A673 (cell line): ENCODE measurements around the gene MAP2K5. TPM values are rescaled to one million over a fixed set of nuclear protein-coding genes. Genes with fewer than 3 reads are reported as not detected.

Experiments used
- BruUV-seq: library from RNA; stranded (reverse); fragments of 400-500 nt; replicated peaks from 2 replicates; lab custom pipeline; 2021; lab: Mats Ljungman, UMichigan
- CTCF ChIA-PET: fragments of 300-600 bp; sonication (Branson Sonifier 250); formaldehyde crosslinking; loops from one replicate; lab custom pipeline; 2022; ENCODE audit warnings: antibody characterized with exemption; lab: Charles Lee
- POLR2A ChIA-PET: fragments of 300-600 bp; sonication (Branson Sonifier 250); formaldehyde crosslinking; loops from one replicate; lab custom pipeline; 2022; ENCODE audit warnings: antibody characterized with exemption; ENCODE audit not compliant: low non-redundant PET; lab: Charles Lee
- DNase-seq: peaks from one replicate; pipeline ENCODE4 v3.0.0-alpha.2; 2015; ENCODE audit warnings: low spot score
- H3K27ac ChIP-seq: fragments of 200-600 bp; sonication (generic); 2 replicates; pipeline ENCODE4 v1.5.1; 2016; ENCODE audit warnings: mixed run types, low read depth, mild to moderate bottlenecking, mixed read lengths, antibody characterized with exemption, low read length; ENCODE audit not compliant: poor library complexity, severe bottlenecking
- H3K27me3 ChIP-seq: fragments of 200-600 bp; sonication (generic); replicated peaks from 2 replicates; pipeline ENCODE4 v1.6.1; 2017; ENCODE audit warnings: mixed run types, low read depth, mild to moderate bottlenecking, mixed read lengths, antibody characterized with exemption, low read length; ENCODE audit not compliant: insufficient read depth, poor library complexity
- H3K36me3 ChIP-seq: fragments of 200-600 bp; sonication (generic); 2 replicates; pipeline ENCODE4 v1.6.1; 2016; ENCODE audit warnings: mixed run types, mild to moderate bottlenecking, mixed read lengths, antibody characterized with exemption, low read length; ENCODE audit not compliant: insufficient read depth, poor library complexity, severe bottlenecking
- H3K4me1 ChIP-seq: fragments of 200-600 bp; sonication (generic); 2 replicates; pipeline ENCODE4 v1.6.1; 2017; ENCODE audit warnings: mixed run types, mild to moderate bottlenecking, mixed read lengths, antibody characterized with exemption, low read length; ENCODE audit not compliant: insufficient read depth, poor library complexity, severe bottlenecking
- H3K4me3 ChIP-seq: fragments of 200-600 bp; sonication (generic); 2 replicates; pipeline ENCODE4 v1.5.1; 2016; ENCODE audit warnings: low read depth, mixed run types, mild to moderate bottlenecking, mixed read lengths, low read length; ENCODE audit not compliant: poor library complexity, severe bottlenecking
- H3K9me3 ChIP-seq: fragments of 200-600 bp; sonication (generic); 2 replicates; pipeline ENCODE4 v1.6.1; 2016; ENCODE audit warnings: mixed run types, low read depth, mild to moderate bottlenecking, mixed read lengths, antibody characterized with exemption, low read length; ENCODE audit not compliant: poor library complexity, severe bottlenecking
- EZH2 ChIP-seq: fragments of 200-600 bp; sonication (generic); IDR thresholded peaks from 2 replicates; pipeline ENCODE4 v1.6.1; 2017; ENCODE audit warnings: borderline replicate concordance, low read depth, mild to moderate bottlenecking, mixed read lengths, antibody characterized with exemption, low read length; ENCODE audit not compliant: poor library complexity, severe bottlenecking
- intact Hi-C: fragments of 100-400 bp; cut with micrococcal nuclease; formaldehyde crosslinking; loops from one replicate; pipeline ENCODE4 v1.10.0; 2022; ENCODE audit not compliant: unreplicated experiment
- total RNA-seq: library from RNA; stranded (reverse); gene quantifications from 2 replicates; pipeline ENCODE4 v1.2.3, GENCODE V29; 2021
- TF ChIP-seq, protein P1 (sequence below): fragments of 300-800, 200-600 bp; sonication (generic); conservative IDR thresholded peaks from 2 replicates; pipeline ENCODE4 v1.5.1; 2017; ENCODE audit warnings: low read depth, mild to moderate bottlenecking, antibody characterized with exemption, low read length, moderate library complexity, mixed read lengths

Gene MAP2K5
- total RNA-seq, 1 experiment from 2014 or later: 62.8 TPM

DNA sequence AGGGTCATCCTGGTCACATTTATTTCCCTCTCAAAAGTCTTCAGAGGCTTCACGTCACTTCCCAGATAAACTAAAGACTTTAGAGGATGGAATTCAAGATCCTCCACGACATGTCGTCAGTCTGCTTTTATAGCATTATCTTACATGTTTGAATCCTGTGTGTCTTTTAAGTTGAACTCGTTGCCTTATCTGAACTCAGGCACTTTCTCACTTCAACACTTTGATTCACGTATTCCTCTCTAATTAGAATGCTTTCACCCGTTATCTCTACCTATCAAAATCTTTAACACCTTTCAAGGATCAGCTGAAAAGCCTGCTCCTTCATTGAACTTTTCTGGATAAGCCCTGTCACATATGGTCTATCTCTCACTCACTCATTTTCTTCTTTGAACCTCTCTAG is 97.1 kb downstream of the MAP2K5 start:
- H3K27ac ChIP-seq: no peak overlapping the region
- peaks cover 3% of the 10 kb centered on the region for H3K4me1 ChIP-seq
- no peak for DNase-seq
- no peaks in the 10 kb centered on the region for H3K27me3 ChIP-seq
- ChIA-PET POLR2A (no interaction called here), CTCF (no interaction called here)
- TF ChIP-seq EZH2: no peak
- TF ChIP-seq, protein P1, sequence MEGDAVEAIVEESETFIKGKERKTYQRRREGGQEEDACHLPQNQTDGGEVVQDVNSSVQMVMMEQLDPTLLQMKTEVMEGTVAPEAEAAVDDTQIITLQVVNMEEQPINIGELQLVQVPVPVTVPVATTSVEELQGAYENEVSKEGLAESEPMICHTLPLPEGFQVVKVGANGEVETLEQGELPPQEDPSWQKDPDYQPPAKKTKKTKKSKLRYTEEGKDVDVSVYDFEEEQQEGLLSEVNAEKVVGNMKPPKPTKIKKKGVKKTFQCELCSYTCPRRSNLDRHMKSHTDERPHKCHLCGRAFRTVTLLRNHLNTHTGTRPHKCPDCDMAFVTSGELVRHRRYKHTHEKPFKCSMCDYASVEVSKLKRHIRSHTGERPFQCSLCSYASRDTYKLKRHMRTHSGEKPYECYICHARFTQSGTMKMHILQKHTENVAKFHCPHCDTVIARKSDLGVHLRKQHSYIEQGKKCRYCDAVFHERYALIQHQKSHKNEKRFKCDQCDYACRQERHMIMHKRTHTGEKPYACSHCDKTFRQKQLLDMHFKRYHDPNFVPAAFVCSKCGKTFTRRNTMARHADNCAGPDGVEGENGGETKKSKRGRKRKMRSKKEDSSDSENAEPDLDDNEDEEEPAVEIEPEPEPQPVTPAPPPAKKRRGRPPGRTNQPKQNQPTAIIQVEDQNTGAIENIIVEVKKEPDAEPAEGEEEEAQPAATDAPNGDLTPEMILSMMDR: no peak
- H3K9me3 ChIP-seq: no peaks in the 10 kb centered on the region
- no TSS peak for BruUV-seq
- H3K36me3 ChIP-seq: no peaks in the 10 kb centered on the region
- H3K4me3 ChIP-seq: no peak overlapping the region
- intact Hi-C loops: no loop called here

DNA sequence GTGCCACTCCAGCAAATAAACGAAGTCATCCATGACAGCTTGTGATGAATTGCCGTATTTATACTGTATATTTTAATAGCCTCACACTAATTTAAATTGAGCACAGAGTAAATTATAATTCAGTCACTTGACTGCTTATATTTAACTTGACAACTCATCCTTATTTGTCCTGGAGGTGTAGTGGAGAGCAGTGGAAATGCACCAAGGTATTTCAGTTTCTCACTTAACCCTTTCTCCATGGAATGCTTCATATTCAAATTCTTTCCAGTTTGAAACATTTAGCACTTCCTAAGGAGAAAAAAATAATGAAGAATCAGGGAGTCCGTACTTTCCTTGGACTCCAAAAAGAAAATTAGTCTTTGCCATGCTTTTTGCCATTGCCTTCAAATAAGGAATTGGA is 99.0 kb downstream of the MAP2K5 start:
- no peak for DNase-seq
- TF ChIP-seq, protein P1: no peak
- TF ChIP-seq EZH2: no peak
- Histone ChIP-seq H3K27me3 (no peaks in the 10 kb centered on the region), H3K9me3 (no peaks in the 10 kb centered on the region), H3K36me3 (no peaks in the 10 kb centered on the region), H3K4me3 (no peak overlapping the region), H3K4me1 (peaks cover 3% of the 10 kb centered on the region), H3K27ac (no peak overlapping the region)
- ChIA-PET POLR2A (no interaction called here), CTCF (no interaction called here)
- BruUV-seq: no TSS peak
- intact Hi-C loops: no loop called here

DNA sequence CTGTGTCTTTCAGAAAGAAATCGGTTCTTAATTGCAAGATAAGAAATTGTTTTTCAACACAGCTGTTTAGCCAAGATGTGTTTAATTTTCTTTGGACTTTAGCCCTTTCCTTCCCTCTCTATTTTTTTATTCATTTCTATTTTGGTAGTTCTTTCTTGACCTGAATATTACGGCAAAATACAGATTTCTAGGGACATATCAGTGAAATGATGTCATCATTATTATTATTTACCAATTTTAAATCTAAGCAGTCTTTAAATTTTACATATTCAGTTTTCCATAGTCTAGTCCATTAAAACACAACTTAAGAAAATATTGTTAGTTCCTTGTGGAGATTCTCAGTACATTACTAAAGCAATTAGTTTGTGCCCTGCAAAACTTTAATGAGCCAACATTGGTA is 104.3 kb downstream of the MAP2K5 start:
- Histone ChIP-seq H3K4me1 (no peaks in the 10 kb centered on the region), H3K27ac (no peak overlapping the region), H3K27me3 (no peaks in the 10 kb centered on the region), H3K4me3 (no peak overlapping the region), H3K36me3 (no peaks in the 10 kb centered on the region), H3K9me3 (no peaks in the 10 kb centered on the region)
- ChIA-PET CTCF (no interaction called here), POLR2A (no interaction called here)
- intact Hi-C loops: no loop called here
- no peak for DNase-seq
- no TSS peak for BruUV-seq
- TF ChIP-seq, protein P1: no peak
- no peak for TF ChIP-seq EZH2
